Endothelial cell of umbilical vein (primary cell): ENCODE measurements around the gene PAQR6. TPM values are rescaled to one million over a fixed set of nuclear protein-coding genes. Genes with fewer than 3 reads are reported as not detected.

ENCODE experiments used
- BruUV-seq: library from RNA; stranded (reverse); fragments of 400-500 nt; replicated peaks from 2 replicates; lab custom pipeline; 2021; lab: Mats Ljungman, UMichigan
- CTCF ChIA-PET: fragments of 300-600, 350-600 bp; sonication (Branson Sonifier 250); formaldehyde crosslinking; loops from one replicate; lab custom pipeline; 2021; ENCODE audit warnings: antibody characterized with exemption, inconsistent platforms; lab: Charles Lee
- POLR2A ChIA-PET: fragments of 300-600, 350-600 bp; sonication (Branson Sonifier 250); formaldehyde crosslinking; loops from one replicate; lab custom pipeline; 2021; ENCODE audit warnings: antibody characterized with exemption, inconsistent platforms; lab: Charles Lee
- DNase-seq: peaks from one replicate; pipeline ENCODE4 v3.0.0-alpha.2; 2011; ENCODE audit warnings: low read depth, low spot score
- FAIRE-seq: peaks from 2 replicates; lab custom pipeline; 2011; peaks lifted over from hg19 to GRCh38; lab: Jason Lieb, UNC
- H2AFZ ChIP-seq: 2 replicates; pipeline ENCODE4 v1.6.0; 2012; ENCODE audit warnings: low read depth, low read length, control low read depth, inconsistent platforms
- H3K27ac ChIP-seq: 2 replicates; pipeline ENCODE4 v1.5.1; 2011; ENCODE audit warnings: low read depth, mild to moderate bottlenecking, control low read depth, low read length, moderate library complexity; ENCODE audit not compliant: insufficient read depth
- H3K27me3 ChIP-seq, 2 experiments: 2 replicates each; pipeline versions ENCODE4 v1.6.0 to v1.6.1; 2011; ENCODE audit warnings: low read length in 2 of 2, mixed read lengths in 1 of 2; ENCODE audit not compliant: control insufficient read depth in 2 of 2, insufficient read depth in 2 of 2
- H3K36me3 ChIP-seq, 2 experiments: 2 replicates in 1 of 2; 3 replicates in 1 of 2; pipeline ENCODE4 v1.5.1; 2011; ENCODE audit warnings: low read length in 2 of 2, mild to moderate bottlenecking in 1 of 2, moderate library complexity in 1 of 2; ENCODE audit not compliant: control insufficient read depth in 2 of 2, insufficient read depth in 2 of 2; ENCODE audit errors: extremely low read depth in 1 of 2
- H3K4me1 ChIP-seq: 3 replicates; pipeline ENCODE4 v1.5.1; 2011; ENCODE audit warnings: mild to moderate bottlenecking, low read length; ENCODE audit not compliant: control insufficient read depth, insufficient read depth; ENCODE audit errors: extremely low read depth
- H3K4me2 ChIP-seq: 2 replicates; pipeline ENCODE4 v1.6.1; 2011; ENCODE audit warnings: low read length, control low read depth, mixed read lengths; ENCODE audit not compliant: insufficient read depth
- H3K4me3 ChIP-seq, 3 experiments: fragments of 200-600 bp in 1 of 3; sonication (generic), shearing (Covaris generic) in 1 of 3; replicated peaks in 1 of 3; 2 replicates each; pipeline ENCODE4 v1.5.1; 2011 to 2016; ENCODE audit warnings: control low read depth in 3 of 3, low read length in 3 of 3, mild to moderate bottlenecking in 2 of 3, inconsistent platforms in 1 of 3, low read depth in 1 of 3, moderate library complexity in 1 of 3; ENCODE audit not compliant: insufficient read depth in 1 of 3
- H3K79me2 ChIP-seq: 2 replicates; pipeline ENCODE4 v1.6.0; 2012; ENCODE audit warnings: low read length, inconsistent platforms; ENCODE audit not compliant: control insufficient read depth, insufficient read depth
- H3K9ac ChIP-seq: replicated peaks from 2 replicates; pipeline ENCODE3; 2011; ENCODE audit warnings: low read length, control low read depth; ENCODE audit not compliant: insufficient read depth; ENCODE audit errors: extremely low read depth
- H3K9me1 ChIP-seq: replicated peaks from 3 replicates; pipeline ENCODE4 v1.6.0; 2011; ENCODE audit warnings: mild to moderate bottlenecking, low read length; ENCODE audit not compliant: control insufficient read depth, insufficient read depth; ENCODE audit errors: extremely low read depth
- H3K9me3 ChIP-seq: replicated peaks from 2 replicates; pipeline ENCODE4 v1.5.1; 2012; ENCODE audit warnings: low read length, inconsistent platforms; ENCODE audit not compliant: control insufficient read depth, insufficient read depth
- H4K20me1 ChIP-seq: replicated peaks from 2 replicates; pipeline ENCODE3; 2011; ENCODE audit warnings: mild to moderate bottlenecking, low read length; ENCODE audit not compliant: control insufficient read depth, insufficient read depth; ENCODE audit errors: extremely low read depth
- CTCF ChIP-seq, 2 donors: IDR thresholded peaks; 1 replicate in 1 of 2; 2 replicates in 1 of 2; pipeline ENCODE4 v1.5.1; 2011; ENCODE audit warnings: low read length in 2 of 2, mild to moderate bottlenecking in 2 of 2, moderate library complexity in 2 of 2, control low read depth in 1 of 2, inconsistent platforms in 1 of 2, low read depth in 1 of 2; ENCODE audit not compliant: insufficient read depth in 1 of 2; ENCODE audit errors: extremely low read depth in 1 of 2
- EZH2 ChIP-seq: IDR thresholded peaks from 2 replicates; pipeline ENCODE4 v1.6.1; 2012; ENCODE audit warnings: borderline replicate concordance, low read depth, mild to moderate bottlenecking, moderate library complexity, low read length, inconsistent platforms; ENCODE audit not compliant: severe bottlenecking
- FOS ChIP-seq: IDR thresholded peaks from 2 replicates; pipeline ENCODE4 v1.6.1; 2011; ENCODE audit warnings: mild to moderate bottlenecking, low read length, moderate library complexity, borderline replicate concordance; ENCODE audit not compliant: insufficient read depth
- GATA2 ChIP-seq: IDR thresholded peaks from 2 replicates; pipeline ENCODE4 v1.7.0; 2011; ENCODE audit warnings: low read depth, mild to moderate bottlenecking, moderate library complexity, mixed read lengths, low read length; ENCODE audit not compliant: insufficient read length, insufficient read depth
- JUN ChIP-seq: IDR thresholded peaks from 2 replicates; pipeline ENCODE4 v1.6.1; 2011; ENCODE audit warnings: borderline replicate concordance, low read depth; ENCODE audit not compliant: insufficient read length, insufficient read depth
- MAX ChIP-seq: IDR thresholded peaks from 2 replicates; pipeline ENCODE4 v1.6.1; 2011; ENCODE audit not compliant: insufficient read depth, insufficient read length
- MYC ChIP-seq: IDR thresholded peaks from one replicate; pipeline ENCODE4 v1.6.1; 2011; ENCODE audit warnings: mild to moderate bottlenecking, low read depth, low read length
- POLR2A ChIP-seq: IDR thresholded peaks from 2 replicates; pipeline ENCODE4 v1.6.1; 2012; ENCODE audit warnings: low read depth, mild to moderate bottlenecking, control low read depth, low read length
- POLR2AphosphoS5 ChIP-seq: IDR thresholded peaks from 2 replicates; pipeline ENCODE4 v1.6.1; 2012; ENCODE audit warnings: low read depth, mild to moderate bottlenecking, control low read depth, low read length, moderate library complexity; ENCODE audit not compliant: insufficient read depth
- dilution Hi-C: fragments of 300-500 bp; cut with MboI; formaldehyde crosslinking; loops from one replicate; pipeline ENCODE4 v1.15.0; 2019; ENCODE audit warnings: low sequenced_read_pairs; ENCODE audit not compliant: extremely low pct_ligation_motif_present
- intact Hi-C: fragments of 100-400 bp; cut with micrococcal nuclease; formaldehyde crosslinking; loops from one replicate; pipeline ENCODE4 v1.10.0; 2022
- polyA plus RNA-seq, 4 experiments: library from polyadenylated mRNA; depleted of rRNA in 3 of 4; stranded (reverse) in 3 of 4; unstranded in 1 of 4; fragments of >200 nt; gene quantifications; 2 replicates each; pipeline versions ENCODE4 v1.2.1 to v1.2.3, GENCODE V29; 2011 to 2012; ENCODE audit warnings: missing spikeins in 1 of 4
- total RNA-seq: library from RNA; stranded (reverse); gene quantifications from 2 replicates; pipeline ENCODE4 v1.2.3, GENCODE V29; 2021

The PAQR6 gene
- total and polyA plus RNA-seq, 2 donors (not counting 3 experiments of a cell fraction or from before 2014, with no cell fraction given), result 1.6 to 2.2 TPM

- dilution Hi-C loops (no loop called here), intact Hi-C loops (no loop called here)
- no peak for DNase-seq
- Histone ChIP-seq H3K36me3 (peaks cover 17 to 64% of the 10 kb centered on the region in 2 experiments), H3K27me3 (no peaks in the 10 kb centered on the region), H3K9ac (no peak overlapping the region), H3K9me3 (no peaks in the 10 kb centered on the region), H4K20me1 (no peaks in the 10 kb centered on the region), H3K4me2 (no peak overlapping the region), H3K4me3 (no peak overlapping the region), H3K27ac (no peak overlapping the region), H3K4me1 (no peaks in the 10 kb centered on the region), H3K9me1 (no peaks in the 10 kb centered on the region), H3K79me2 (no peaks in the 10 kb centered on the region), H2AFZ (no peak overlapping the region)
- ChIA-PET POLR2A (no interaction called here), CTCF (no interaction called here)
- TF ChIP-seq MYC (no peak), MAX (no peak), FOS (no peak), POLR2AphosphoS5 (no peak), EZH2 (no peak), JUN (no peak), POLR2A (no peak), CTCF (IDR thresholded peaks at IDR 0.05; ENCODE audit: extremely low read depth in 1 of 2, insufficient read depth in 1 of 2, low read depth in 1 of 2, low read length in 2 of 2) (no peak), GATA2 (no peak)
- TSS peak; percentile 68 for BruUV-seq
- no peak for FAIRE-seq
Observed at GRCh38 chr1:156266051-156266450, 18.2 kb upstream of the PAQR6 start.
